Prostate gland (tissue), 2 donors: ENCODE results near the gene CYP1A2. TPM values are rescaled to one million over a fixed set of nuclear protein-coding genes. Genes with fewer than 3 reads are reported as not detected.

Experiments
- DNase-seq: peaks from one replicate; pipeline ENCODE4 v3.0.0-alpha.2; 2019; ENCODE audit warnings: low spot score
- H3K27ac ChIP-seq, 2 donors: fragments of 200-600 bp; sonication (generic); 2 replicates each; pipeline ENCODE4 v1.5.1; 2017 to 2019
- H3K27me3 ChIP-seq: fragments of 200-600 bp; sonication (generic); replicated peaks from 2 replicates; pipeline ENCODE4 v1.5.1; 2019; ENCODE audit not compliant: insufficient read depth
- H3K36me3 ChIP-seq, 2 donors: fragments of 200-600 bp; sonication (generic); 1 replicate in 1 of 2; 2 replicates in 1 of 2; pipeline versions ENCODE4 v1.5.1 to v1.8.1; 2017 to 2019
- H3K4me1 ChIP-seq: fragments of 200-600 bp; sonication (generic); replicated peaks from 2 replicates; pipeline ENCODE4 v1.5.1; 2019
- H3K4me3 ChIP-seq, 2 donors: fragments of 200-600 bp; sonication (generic); 2 replicates each; pipeline ENCODE4 v1.5.1; 2017 to 2019
- H3K9me3 ChIP-seq: fragments of 200-600 bp; sonication (generic); 2 replicates; pipeline ENCODE4 v1.5.1; 2017
- CTCF ChIP-seq, 4 experiments: fragments of 200-600 bp in 2 of 4; fragments of 450-650 bp in 2 of 4; sonication (generic) in 2 of 4; IDR thresholded peaks; 1 replicate in 3 of 4; 2 replicates in 1 of 4; pipeline ENCODE4 v1.5.1; 2016 to 2019; ENCODE audit warnings: antibody characterized with exemption in 4 of 4, mild to moderate bottlenecking in 2 of 4, moderate library complexity in 2 of 4
- POLR2A ChIP-seq: fragments of 450-650 bp; IDR thresholded peaks from one replicate; pipeline ENCODE4 v1.6.1; 2016; ENCODE audit warnings: antibody characterized with exemption, mild to moderate bottlenecking
- POLR2AphosphoS5 ChIP-seq: sonication (generic); formaldehyde crosslinking; IDR thresholded peaks from one replicate; pipeline ENCODE4 v1.6.1; 2017; ENCODE audit warnings: antibody characterized with exemption
- WGBS: methylation state at CpG from one replicate; pipeline ENCODE4 v1.1.5; 2018; 5-methylcytosine and 5-hydroxymethylcytosine counted together
- intact Hi-C: fragments of 100-400 bp; cut with DNase I; formaldehyde crosslinking; loops from one replicate; pipeline ENCODE4 v1.14.2; 2022
- total RNA-seq, 2 donors: library from RNA; depleted of rRNA; stranded (reverse); fragments of >200 nt; gene quantifications; one replicate each; pipeline ENCODE4 v1.1.0, GENCODE V29; 2016

CYP1A2 gene
- total RNA-seq, 2 donors from 2014 or later: 0.46 TPM; not detected in 1

GRCh38 chr15:74788683-74789151 lies 40.1 kb downstream of the CYP1A2 start:
- intact Hi-C loops: no loop called here
- Histone ChIP-seq H3K27me3 (no peaks in the 10 kb centered on the region), H3K27ac (peak overlapping the region in 1 of 2 donors; percentile 38), H3K9me3 (no peaks in the 10 kb centered on the region), H3K4me3 (no peak overlapping the region), H3K36me3 (no peaks in the 10 kb centered on the region), H3K4me1 (peaks cover 24% of the 10 kb centered on the region)
- no peak for DNase-seq
- 73% methylated on average over 9 of the region's 9 CpGs for WGBS
- TF ChIP-seq POLR2AphosphoS5 (no peak), POLR2A (no peak), CTCF (IDR thresholded peaks at IDR 0.05) (no peak)

DNA sequence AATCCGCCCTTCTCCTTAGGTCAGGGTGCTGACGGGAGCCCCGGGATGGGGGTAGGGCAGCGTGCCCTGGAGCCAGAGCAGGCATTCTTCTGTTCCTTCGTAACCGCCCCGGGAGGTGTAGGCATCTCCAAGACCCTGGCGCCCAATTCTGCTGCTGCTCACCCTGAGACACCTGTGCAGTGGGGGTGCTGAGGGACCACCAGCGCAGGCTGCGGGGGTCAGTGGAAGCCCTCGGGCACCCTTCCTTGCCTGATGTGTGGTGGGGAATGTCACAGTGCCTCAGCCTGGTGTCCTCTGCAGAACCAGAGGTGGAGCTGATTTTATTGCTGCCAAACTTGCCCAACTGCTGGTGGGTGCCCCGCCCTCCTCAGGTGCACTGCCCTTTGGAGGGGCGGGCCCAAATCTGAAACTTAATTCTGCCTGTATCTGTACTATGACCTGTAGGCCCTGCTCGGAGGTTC lies 40.6 kb downstream of the CYP1A2 start:
- TF ChIP-seq POLR2AphosphoS5 (peak; percentile 22), CTCF (IDR thresholded peaks at IDR 0.05) (no peak)
- WGBS: 45% methylated on average over 13 of the region's 14 CpGs
- H3K27me3 ChIP-seq: no peaks in the 10 kb centered on the region
- peaks cover 21% of the 10 kb centered on the region for H3K4me1 ChIP-seq
- H3K9me3 ChIP-seq: no peaks in the 10 kb centered on the region
- H3K27ac ChIP-seq: peak overlapping the region in 1 of 2 donors; percentile 38
- DNase-seq: no peak
- intact Hi-C loops: no loop called here
- no peaks in the 10 kb centered on the region for H3K36me3 ChIP-seq
- H3K4me3 ChIP-seq: no peak overlapping the region

- intact Hi-C loops: no loop called here
- TF ChIP-seq CTCF (IDR thresholded peaks at IDR 0.05) (no peak), POLR2A (no peak), POLR2AphosphoS5 (no peak)
- H3K4me1 ChIP-seq: peaks cover 18% of the 10 kb centered on the region
- no peaks in the 10 kb centered on the region for H3K27me3 ChIP-seq
- no peaks in the 10 kb centered on the region for H3K9me3 ChIP-seq
- no peak overlapping the region for H3K4me3 ChIP-seq
- peak overlapping the region in 1 of 2 donors; percentile 38 for H3K27ac ChIP-seq
- H3K36me3 ChIP-seq: no peaks in the 10 kb centered on the region
- DNase-seq: no peak
- 49% methylated on average over 3 of the region's 3 CpGs for WGBS
Measured at GRCh38 chr15:74789741-74790079, 41.1 kb downstream of the CYP1A2 start.

DNA sequence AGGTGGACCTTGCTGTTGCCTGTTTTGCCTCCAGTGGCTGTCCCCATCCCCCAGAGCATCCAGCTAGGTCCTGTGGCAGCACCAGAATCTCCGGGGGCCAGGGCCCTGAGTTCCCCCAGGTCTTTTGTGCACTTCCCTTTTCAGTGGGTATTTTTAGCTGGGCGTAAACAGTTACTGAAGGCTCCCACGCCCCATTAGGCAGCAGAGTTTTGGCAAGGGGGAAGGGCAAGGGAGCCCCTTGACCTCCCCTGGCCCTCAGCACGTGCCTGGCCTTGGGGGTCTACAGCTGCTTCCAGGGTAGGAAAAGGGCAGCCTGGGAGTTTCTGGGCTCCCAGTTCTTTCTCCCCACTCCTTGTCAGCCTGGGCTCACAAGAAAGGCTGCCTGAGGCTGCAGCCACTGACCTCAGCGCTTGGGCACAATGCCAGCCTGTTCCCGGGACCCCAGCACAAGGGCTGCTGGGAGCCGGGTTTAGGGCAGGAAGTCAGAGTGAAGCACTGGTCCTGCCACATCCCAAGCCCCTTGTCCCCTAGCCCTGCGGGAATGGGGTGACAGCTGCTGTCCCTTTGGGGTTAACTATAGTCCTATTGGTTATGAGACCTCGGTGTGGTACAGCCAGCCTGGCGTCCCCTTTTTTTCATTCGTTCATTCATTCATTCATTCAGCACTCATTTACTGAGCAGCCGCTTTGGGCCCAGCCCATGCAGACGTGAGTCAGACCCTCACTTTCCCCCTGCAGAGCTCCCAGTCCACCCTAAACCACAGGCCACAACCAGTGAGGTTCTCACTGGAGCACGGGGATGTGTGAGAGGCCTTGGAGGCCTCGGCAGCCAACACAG lies 41.7 kb downstream of the CYP1A2 start:
- intact Hi-C loops: no loop called here
- Histone ChIP-seq H3K27ac (peak overlapping the region in 1 of 2 donors; percentile 38), H3K4me1 (peaks cover 18% of the 10 kb centered on the region), H3K4me3 (no peak overlapping the region), H3K36me3 (no peaks in the 10 kb centered on the region), H3K27me3 (no peaks in the 10 kb centered on the region), H3K9me3 (no peaks in the 10 kb centered on the region)
- 51% methylated on average over 15 of the region's 15 CpGs for WGBS
- TF ChIP-seq POLR2A (no peak), CTCF (IDR thresholded peaks at IDR 0.05) (no peak)
- no peak for DNase-seq

GRCh38 chr15:74791007-74791406 lies 42.4 kb downstream of the CYP1A2 start:
- no peak overlapping the region for H3K4me3 ChIP-seq
- H3K4me1 ChIP-seq: peaks cover 18% of the 10 kb centered on the region
- no peaks in the 10 kb centered on the region for H3K36me3 ChIP-seq
- no peaks in the 10 kb centered on the region for H3K27me3 ChIP-seq
- intact Hi-C loops: no loop called here
- no peak overlapping the region for H3K27ac ChIP-seq
- 68% methylated on average over 1 of the region's 1 CpG for WGBS
- no peaks in the 10 kb centered on the region for H3K9me3 ChIP-seq
- DNase-seq: no peak
- TF ChIP-seq CTCF (IDR thresholded peaks at IDR 0.05) (no peak), POLR2AphosphoS5 (no peak), POLR2A (no peak)
